Spleen (tissue), 7 donors: Measurements from ENCODE around the gene CYB561D1.

ENCODE experiments used
- POLR2A ChIP-seq, 3 donors: fragments of 450-650 bp; IDR thresholded peaks; one replicate each; pipeline ENCODE4 v1.5.1; 2017; ENCODE audit warnings: antibody characterized with exemption in 3 of 3, mild to moderate bottlenecking in 1 of 3
- POLR2AphosphoS5 ChIP-seq, 3 donors: sonication (generic); formaldehyde crosslinking; IDR thresholded peaks; one replicate each; pipeline ENCODE4 v1.5.1; 2017; ENCODE audit warnings: antibody characterized with exemption in 3 of 3
- TF ChIP-seq, protein P1 (sequence below), 11 experiments: fragments of 200-600 bp in 7 of 11; fragments of 450-650 bp in 4 of 11; sonication (generic) in 4 of 11; IDR thresholded peaks in 8 of 11; conservative IDR thresholded peaks in 3 of 11; 1 replicate in 7 of 11; 2 replicates in 4 of 11; pipeline versions ENCODE4 v1.4.0 to v1.8.0; 2016 to 2021; ENCODE audit warnings: antibody characterized with exemption in 11 of 11, inconsistent platforms in 4 of 11, mild to moderate bottlenecking in 1 of 11
- donor health status: DM: no; HTN: no; CAD: no; lungs with moderate emphysema.
- donor health status: DM: no; HTN: no; CAD: no.
- donor health status: DM: no; HTN: no; CAD: no.

DNA sequence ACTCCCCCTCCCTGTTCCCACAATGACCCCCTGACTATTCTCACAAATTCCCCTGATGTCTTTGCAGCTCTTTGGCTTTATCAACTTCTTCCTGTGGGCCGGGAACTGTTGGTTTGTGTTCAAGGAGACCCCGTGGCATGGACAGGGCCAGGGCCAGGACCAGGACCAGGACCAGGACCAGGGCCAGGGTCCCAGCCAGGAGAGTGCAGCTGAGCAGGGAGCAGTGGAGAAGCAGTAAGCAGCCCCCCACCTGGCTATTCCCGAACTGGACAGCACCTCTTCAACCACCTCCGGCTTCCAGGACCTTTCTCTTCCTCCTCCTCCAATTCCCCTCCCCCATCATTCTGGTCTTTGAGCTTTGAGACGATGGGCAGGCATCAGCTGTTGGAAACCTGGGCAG, 14.6 kb upstream of the CYB561D1 start:
- TF ChIP-seq, protein P1, sequence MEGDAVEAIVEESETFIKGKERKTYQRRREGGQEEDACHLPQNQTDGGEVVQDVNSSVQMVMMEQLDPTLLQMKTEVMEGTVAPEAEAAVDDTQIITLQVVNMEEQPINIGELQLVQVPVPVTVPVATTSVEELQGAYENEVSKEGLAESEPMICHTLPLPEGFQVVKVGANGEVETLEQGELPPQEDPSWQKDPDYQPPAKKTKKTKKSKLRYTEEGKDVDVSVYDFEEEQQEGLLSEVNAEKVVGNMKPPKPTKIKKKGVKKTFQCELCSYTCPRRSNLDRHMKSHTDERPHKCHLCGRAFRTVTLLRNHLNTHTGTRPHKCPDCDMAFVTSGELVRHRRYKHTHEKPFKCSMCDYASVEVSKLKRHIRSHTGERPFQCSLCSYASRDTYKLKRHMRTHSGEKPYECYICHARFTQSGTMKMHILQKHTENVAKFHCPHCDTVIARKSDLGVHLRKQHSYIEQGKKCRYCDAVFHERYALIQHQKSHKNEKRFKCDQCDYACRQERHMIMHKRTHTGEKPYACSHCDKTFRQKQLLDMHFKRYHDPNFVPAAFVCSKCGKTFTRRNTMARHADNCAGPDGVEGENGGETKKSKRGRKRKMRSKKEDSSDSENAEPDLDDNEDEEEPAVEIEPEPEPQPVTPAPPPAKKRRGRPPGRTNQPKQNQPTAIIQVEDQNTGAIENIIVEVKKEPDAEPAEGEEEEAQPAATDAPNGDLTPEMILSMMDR (IDR thresholded peaks at IDR 0.05 in 8 of 11, conservative IDR thresholded peaks at IDR 0.05 in 3 of 11) = no peak
- no peak for TF ChIP-seq POLR2A (IDR thresholded peaks at IDR 0.05)
- no peak for TF ChIP-seq POLR2AphosphoS5 (IDR thresholded peaks at IDR 0.05)
